ENCODE data around the gene MYO3B.
"Not testable (repeated sequence)": the region's sequence is repeated elsewhere in the genome, so short reads cannot be mapped to it uniquely, and the experiment has no call there.

The MYO3B gene

DNA sequence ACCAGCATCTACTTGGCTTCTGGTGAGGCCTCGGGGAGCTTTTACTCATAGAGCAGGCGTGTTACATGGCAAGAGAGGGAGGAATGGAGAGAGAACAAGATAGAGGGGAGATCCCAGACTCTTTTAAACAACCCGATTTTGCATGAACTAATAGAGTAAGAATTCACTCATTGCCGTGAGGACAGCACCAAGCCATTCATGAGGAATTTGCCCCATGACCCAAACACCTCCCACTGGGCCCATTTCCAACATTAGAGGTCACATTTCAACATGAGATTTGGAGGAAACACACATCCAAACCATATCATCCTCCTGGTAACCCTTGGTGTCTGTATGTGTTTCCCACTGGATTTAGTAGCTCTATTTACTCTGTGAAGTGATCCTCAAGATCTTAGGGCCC is 287.3 kb downstream of the MYO3B start:
- no peak for DNase-seq

- DNase-seq, result no peak
Measured at GRCh38 chr2:170466632-170467031, 288.7 kb downstream of the MYO3B start.

DNA sequence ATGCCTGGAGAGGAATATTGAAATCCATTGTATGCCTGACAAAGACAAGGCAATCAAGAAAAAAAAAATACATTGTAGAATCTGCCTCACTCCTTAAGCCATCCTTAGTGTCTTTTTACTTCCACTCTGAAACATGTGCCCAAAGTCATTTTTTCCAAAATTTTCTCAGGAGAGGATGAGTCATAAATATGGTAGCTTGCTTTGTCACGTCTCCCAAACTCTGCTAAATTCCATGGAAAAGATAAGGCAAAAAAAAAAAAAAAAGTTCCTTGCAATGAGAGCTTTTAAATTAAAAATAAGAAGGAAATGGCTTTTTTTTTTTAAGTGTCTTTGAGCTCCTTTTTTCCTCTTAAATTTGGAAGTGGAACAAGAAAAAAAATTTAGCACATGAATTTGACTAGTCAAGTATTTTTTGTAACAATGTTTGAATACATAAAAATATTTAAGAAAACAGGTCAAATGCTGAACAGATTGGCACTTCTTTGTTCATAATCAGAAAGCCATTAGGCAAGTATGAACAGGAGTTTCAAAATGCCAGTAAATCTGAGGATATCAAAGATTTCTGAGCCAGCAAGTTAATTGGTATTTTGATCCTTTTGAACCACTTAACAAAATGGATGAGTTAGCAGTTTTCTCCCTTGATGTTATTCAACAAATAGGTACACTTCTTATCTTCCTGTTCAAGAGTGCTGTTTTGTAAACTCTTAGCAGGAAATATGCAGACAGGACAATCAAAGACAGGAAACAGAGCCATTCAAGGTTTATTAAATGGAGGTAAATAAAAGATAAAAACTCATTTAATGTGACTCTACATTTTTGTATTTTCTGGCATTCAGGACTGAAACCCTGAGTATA is 289.8 kb downstream of the MYO3B start:
- DNase-seq, result no peak

GRCh38 chr2:170468557-170468956 is 290.6 kb downstream of the MYO3B start:
- DNase-seq, result no peak

DNA sequence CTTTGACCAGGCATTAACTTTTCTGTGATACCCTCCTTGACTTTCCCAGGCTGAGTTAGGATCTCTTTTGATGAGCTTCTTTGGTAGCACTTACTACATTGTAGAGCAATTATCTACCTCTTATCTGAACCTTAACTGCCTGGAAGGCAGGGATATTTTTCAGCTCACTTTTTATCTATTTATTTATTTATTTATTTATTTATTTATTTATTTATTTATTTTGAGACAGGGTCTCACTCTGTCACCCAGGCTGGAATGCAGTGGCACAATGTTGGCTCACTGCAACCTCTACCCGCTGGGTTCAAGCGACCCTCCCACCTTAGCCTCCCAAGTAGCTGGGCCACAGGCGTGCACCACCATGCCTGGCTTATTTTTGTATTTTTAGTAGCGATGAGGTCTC is 294.6 kb downstream of the MYO3B start:
- not testable (repeated sequence) for DNase-seq

DNA sequence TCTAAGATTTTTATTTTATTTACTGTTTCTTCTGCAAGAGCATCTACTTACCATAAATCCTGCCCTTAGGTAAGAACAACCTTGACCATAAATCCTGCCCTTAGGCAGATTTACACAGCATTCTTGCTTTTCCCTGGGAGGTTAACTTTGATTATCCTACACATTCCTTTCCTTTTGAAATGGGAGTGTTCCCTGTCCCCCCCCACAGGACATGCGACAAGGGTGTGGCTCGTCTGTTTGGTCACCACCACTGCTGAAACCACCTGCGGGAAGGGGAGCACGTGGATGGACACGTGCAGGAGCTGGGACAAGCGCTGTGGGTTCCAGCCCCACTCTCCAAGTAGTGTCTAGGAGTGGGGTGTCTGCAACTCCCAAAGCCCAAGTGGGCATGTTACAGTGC is 297.9 kb downstream of the MYO3B start:
- DNase-seq, result no peak

- DNase-seq, result no peak
Measured at GRCh38 chr2:170477630-170478029, 299.7 kb downstream of the MYO3B start.

- no peak for DNase-seq
Measured at GRCh38 chr2:170481201-170481600, 303.3 kb downstream of the MYO3B start.

- DNase-seq, result no peak
Measured at GRCh38 chr2:170484552-170484951, 306.6 kb downstream of the MYO3B start.

DNA sequence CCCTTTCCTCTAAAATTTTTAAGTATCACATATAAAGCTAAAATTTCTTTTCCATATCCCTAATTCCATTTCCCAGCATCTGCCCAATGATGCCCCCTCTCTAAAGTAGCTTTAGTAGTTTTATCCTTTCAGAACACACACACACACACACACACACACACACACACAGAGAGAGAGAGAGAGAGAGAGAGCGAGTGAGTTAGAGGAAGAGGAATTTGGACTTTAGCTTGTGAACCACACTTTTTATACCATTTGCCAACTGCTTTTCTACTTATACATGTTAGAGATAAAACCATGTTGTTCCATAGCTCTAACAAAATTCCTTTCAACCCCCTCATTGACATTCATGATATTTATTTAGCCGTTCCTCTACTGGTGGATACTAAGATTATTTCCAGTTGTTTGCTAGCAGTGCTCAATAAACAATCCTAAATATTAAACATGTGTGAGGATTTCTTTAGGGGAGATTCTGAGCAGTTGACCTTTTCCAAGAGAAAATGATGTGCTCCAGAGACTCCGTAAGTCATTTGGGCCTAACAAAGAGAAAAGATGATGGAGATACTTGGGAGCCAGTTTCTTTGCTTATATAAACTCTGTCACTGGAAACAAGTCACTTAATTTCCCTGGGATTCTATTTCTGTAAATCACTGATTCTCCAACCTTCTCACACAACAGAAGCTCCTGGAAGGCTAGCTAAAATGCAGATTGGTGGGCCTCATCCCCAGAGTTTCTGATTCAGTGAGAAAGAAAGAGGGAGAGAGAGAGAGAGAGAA is 307.5 kb downstream of the MYO3B start:
- DNase-seq, result no peak

DNA sequence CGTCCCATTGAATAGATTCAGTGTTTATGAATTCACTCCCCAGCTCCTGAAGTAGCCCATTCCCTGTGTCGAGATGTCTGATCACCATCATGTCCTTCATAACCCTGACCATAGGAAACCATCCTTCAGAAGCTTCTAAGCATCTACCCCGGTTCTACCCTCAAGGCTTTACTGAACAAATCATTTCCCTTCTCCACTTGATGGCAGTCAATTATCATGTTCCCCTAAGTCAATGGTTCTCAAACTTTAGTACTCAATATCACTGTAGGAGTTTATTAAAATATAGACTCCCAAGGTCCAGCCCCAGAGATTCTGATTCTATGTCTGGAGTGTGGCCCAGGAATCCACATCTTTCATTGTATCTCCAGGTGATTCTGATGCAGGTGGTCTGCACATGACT is 308.8 kb downstream of the MYO3B start:
- DNase-seq, result no peak

- no peak for DNase-seq
Measured at GRCh38 chr2:170488807-170489206, 310.9 kb downstream of the MYO3B start.

DNA sequence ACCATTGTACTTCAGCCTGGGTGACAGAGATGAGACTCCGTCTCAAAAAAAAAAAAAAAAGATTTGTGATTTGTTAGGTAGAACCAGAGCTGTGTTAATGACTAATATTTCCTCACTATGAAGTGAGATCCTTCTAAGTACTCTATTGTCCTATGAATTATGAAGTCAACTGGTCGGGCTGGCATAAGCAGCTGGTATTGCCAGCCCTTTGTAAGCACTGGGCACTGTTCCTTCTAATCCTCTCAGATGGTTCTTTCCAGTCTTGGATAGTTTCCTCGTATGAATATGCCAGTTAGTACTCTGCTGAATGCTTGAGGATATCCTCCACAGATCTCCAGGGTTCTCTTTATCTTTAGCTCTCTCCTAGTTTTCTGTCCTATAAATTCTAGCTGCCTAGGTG is 314.1 kb downstream of the MYO3B start:
- peak in 7 of 56 donors; percentile 6 to 42 (median 13) for DNase-seq

GRCh38 chr2:170493426-170494097 is 315.6 kb downstream of the MYO3B start:
- DNase-seq, result no peak

- no peak for DNase-seq
Measured at GRCh38 chr2:170495896-170496295, 317.9 kb downstream of the MYO3B start.

DNA sequence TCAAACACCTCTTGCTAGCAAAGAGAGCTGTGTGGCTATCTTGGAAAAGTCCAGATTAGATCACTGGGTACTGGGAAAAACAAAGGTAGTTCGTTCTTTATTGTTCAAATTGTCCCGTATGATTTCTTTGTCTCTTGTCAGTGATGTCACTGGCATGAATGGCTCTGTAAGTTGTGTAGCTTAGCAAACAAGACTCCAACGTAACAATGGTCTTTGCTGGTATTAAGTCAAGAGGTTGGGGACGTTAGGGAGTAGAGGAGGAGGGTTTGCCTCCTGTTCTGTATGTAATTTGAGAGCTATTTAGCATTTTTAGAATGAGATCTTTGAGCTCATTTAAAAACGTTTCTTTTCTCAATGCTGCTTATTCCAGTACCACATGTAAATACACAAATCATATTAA is 320.7 kb downstream of the MYO3B start:
- DNase-seq, result no peak

GRCh38 chr2:170500104-170500503 is 322.2 kb downstream of the MYO3B start:
- DNase-seq, result no peak

DNA sequence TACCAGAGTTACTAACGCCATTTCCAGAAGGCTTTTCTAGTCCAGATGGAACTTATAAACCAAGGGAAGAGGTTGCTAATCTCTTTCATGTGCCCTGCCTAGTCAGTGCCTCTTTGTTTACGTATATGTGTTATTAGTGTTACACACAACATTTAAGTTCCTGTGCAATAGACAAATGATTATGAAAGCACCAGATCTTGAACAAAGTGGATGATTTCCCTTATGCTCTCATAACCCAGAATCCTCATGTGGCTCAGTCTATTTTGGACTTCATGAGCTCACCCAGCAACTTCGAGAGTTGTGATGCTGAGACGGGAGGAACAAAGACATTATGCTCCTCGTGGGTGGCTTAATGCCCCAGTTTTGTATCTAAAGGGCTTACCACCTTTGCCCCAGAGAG is 322.8 kb downstream of the MYO3B start:
- DNase-seq, result peak in 20 of 56 donors; percentile 2 to 58 (median 17)

GRCh38 chr2:170501421-170502043 is 323.6 kb downstream of the MYO3B start:
- no peak for DNase-seq

DNA sequence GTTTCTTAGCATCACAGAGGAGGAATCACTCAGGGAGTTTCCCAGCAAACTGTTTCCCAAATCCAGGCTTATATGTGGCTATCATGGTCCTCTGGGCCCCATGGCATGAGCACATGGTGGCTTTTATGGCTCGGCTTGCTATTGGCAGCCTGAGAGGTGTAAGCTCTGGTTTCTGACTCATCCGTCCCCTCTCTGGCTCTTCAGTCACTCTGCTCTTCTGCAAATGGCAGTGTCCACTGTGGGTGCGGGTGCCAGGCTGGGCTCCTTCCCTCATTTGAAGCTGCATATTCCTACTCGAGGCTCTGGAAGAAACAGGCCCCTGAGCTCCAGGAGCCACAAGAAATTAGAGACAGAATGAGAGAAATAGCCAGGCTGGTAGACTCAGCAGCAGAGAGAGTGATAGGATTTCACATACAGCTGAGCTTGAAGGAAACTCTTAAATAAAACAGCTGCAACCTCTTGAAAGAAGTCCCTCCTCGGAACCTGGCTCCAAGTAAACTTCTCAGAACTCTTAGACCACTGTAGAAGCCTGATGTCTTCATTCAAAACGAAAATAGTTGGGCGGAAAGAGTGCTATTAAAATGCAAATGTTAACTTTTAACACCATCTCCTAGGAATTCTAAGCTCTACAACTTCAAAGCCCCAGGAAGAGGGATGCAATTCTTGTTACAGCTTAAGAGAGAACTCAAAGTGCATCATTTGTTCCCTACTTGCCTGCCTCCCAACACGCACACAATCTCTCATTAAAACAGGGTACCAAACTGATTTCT is 324.6 kb downstream of the MYO3B start:
- DNase-seq, result peak in 1 of 56 donors; percentile 20

- no peak for DNase-seq
Measured at GRCh38 chr2:170503563-170503962, 325.6 kb downstream of the MYO3B start.
